Kidney epithelial cell (primary cell): ENCODE results near the gene PGGHG. TPM values are rescaled to one million over a fixed set of nuclear protein-coding genes. Genes with fewer than 3 reads are reported as not detected.
"Not testable (repeated sequence)": the region's sequence is repeated elsewhere in the genome, so short reads cannot be mapped to it uniquely, and the experiment has no call there.

Experiments
- DNase-seq: peaks from one replicate; pipeline ENCODE4 v3.0.0-alpha.2; 2010; ENCODE audit warnings: low read depth
- H3K27me3 ChIP-seq: 2 replicates; pipeline ENCODE4 v1.6.0; 2011; ENCODE audit warnings: low read length; ENCODE audit not compliant: control insufficient read depth, insufficient read depth
- H3K36me3 ChIP-seq: 2 replicates; pipeline ENCODE4 v1.5.1; 2011; ENCODE audit warnings: low read length; ENCODE audit not compliant: control insufficient read depth, insufficient read depth
- H3K4me3 ChIP-seq: 2 replicates; pipeline ENCODE4 v1.5.1; 2011; ENCODE audit warnings: low read depth, mild to moderate bottlenecking, control low read depth, low read length
- CTCF ChIP-seq: IDR thresholded peaks from 2 replicates; pipeline ENCODE4 v1.5.1; 2011; ENCODE audit warnings: mild to moderate bottlenecking, moderate library complexity, low read length, control low read depth, inconsistent platforms; ENCODE audit not compliant: insufficient read depth, poor library complexity, severe bottlenecking
- total RNA-seq: library from RNA; depleted of rRNA; stranded (reverse); fragments of >200 nt; gene quantifications from 2 replicates; pipeline ENCODE4 v1.2.3, GENCODE V29; 2015

Gene PGGHG
- total RNA-seq, 1 donor from 2014 or later = 10.5 TPM

- no peak for TF ChIP-seq CTCF
- Histone ChIP-seq H3K4me3 (no peak overlapping the region), H3K27me3 (peaks cover 65% of the 10 kb centered on the region), H3K36me3 (no peaks in the 10 kb centered on the region)
- no peak for DNase-seq
Observed at GRCh38 chr11:285021-285893, 3.7 kb upstream of the PGGHG start.

GRCh38 chr11:285894-286220 lies 3.1 kb upstream of the PGGHG start:
- peaks cover 60% of the 10 kb centered on the region for H3K27me3 ChIP-seq
- H3K36me3 ChIP-seq = no peaks in the 10 kb centered on the region
- no peak for DNase-seq
- no peak overlapping the region for H3K4me3 ChIP-seq
- TF ChIP-seq CTCF = no peak

GRCh38 chr11:286977-287820 lies 1.7 kb upstream of the PGGHG start:
- not testable (repeated sequence) for H3K4me3 ChIP-seq, DNase-seq, H3K36me3 ChIP-seq
- H3K27me3 ChIP-seq = peaks cover 46% of the 10 kb centered on the region

- peaks cover 39% of the 10 kb centered on the region for H3K27me3 ChIP-seq
- no peaks in the 10 kb centered on the region for H3K36me3 ChIP-seq
- peak overlapping the region; percentile 44 for H3K4me3 ChIP-seq
- no peak for DNase-seq
- TF ChIP-seq CTCF = no peak
Observed at GRCh38 chr11:287821-288477, 977 bp upstream of the PGGHG start.

- Histone ChIP-seq H3K36me3 (no peaks in the 10 kb centered on the region), H3K4me3 (peak overlapping the region; percentile 44), H3K27me3 (peaks cover 30% of the 10 kb centered on the region)
- no peak for DNase-seq
- no peak for TF ChIP-seq CTCF
Observed at GRCh38 chr11:289398-289711, 429 bp downstream of the PGGHG start.
